Activated CD4-positive, alpha-beta T cell treated with anti-CD3 and anti-CD28 coated beads for 36 hours (primary cell): ENCODE data around the gene PSD2. TPM values are rescaled to one million over a fixed set of nuclear protein-coding genes. Genes with fewer than 3 reads are reported as not detected.

Experiments
- ATAC-seq: fragments of 200-7000 bp; cut with Tn5 transposase; one replicate; pipeline ENCODE4 v1.10.0; 2021; ENCODE audit warnings: mild to moderate bottlenecking, moderate library complexity
- CTCF ChIA-PET: fragments of 350-600 bp; sonication (Branson Sonifier 250); formaldehyde crosslinking; loops from one replicate; lab custom pipeline; 2021; ENCODE audit warnings: antibody characterized with exemption; lab: Charles Lee
- POLR2A ChIA-PET: fragments of 350-600 bp; sonication (Branson Sonifier 250); formaldehyde crosslinking; loops from one replicate; lab custom pipeline; 2021; ENCODE audit warnings: antibody characterized with exemption, inconsistent platforms; lab: Charles Lee
- DNase-seq: peaks from one replicate; pipeline ENCODE4 v3.0.0-alpha.2; 2020
- H3K27ac Mint-ChIP-seq: one replicate; pipeline ENCODE4 v1.8.0; 2021; ENCODE audit warnings: mixed read lengths
- H3K27me3 Mint-ChIP-seq: one replicate; pipeline ENCODE4 v1.8.0; 2021; ENCODE audit warnings: mixed read lengths
- H3K36me3 Mint-ChIP-seq: one replicate; pipeline ENCODE4 v1.8.0; 2021; ENCODE audit warnings: low read depth, mixed read lengths
- H3K4me1 Mint-ChIP-seq: one replicate; pipeline ENCODE4 v1.8.0; 2021; ENCODE audit warnings: mixed read lengths
- H3K4me3 Mint-ChIP-seq: one replicate; pipeline ENCODE4 v1.8.0; 2021; ENCODE audit warnings: mild to moderate bottlenecking, moderate library complexity, mixed read lengths
- H3K9me3 Mint-ChIP-seq: one replicate; pipeline ENCODE4 v1.8.0; 2021; ENCODE audit warnings: low read depth, mixed read lengths
- intact Hi-C, 2 experiments: fragments of 100-400 bp; cut with DNase I in 1 of 2; cut with micrococcal nuclease in 1 of 2; formaldehyde crosslinking; loops; one replicate each; pipeline versions ENCODE4 v1.14.2 to v1.15.1; 2022 to 2024; cut with DNase I, micrococcal nuclease
- total RNA-seq, 2 experiments: library from RNA; stranded (reverse); gene quantifications; one replicate each; pipeline ENCODE4 v1.2.3, GENCODE V29; 2021

The PSD2 gene
- total RNA-seq: not detected

DNA sequence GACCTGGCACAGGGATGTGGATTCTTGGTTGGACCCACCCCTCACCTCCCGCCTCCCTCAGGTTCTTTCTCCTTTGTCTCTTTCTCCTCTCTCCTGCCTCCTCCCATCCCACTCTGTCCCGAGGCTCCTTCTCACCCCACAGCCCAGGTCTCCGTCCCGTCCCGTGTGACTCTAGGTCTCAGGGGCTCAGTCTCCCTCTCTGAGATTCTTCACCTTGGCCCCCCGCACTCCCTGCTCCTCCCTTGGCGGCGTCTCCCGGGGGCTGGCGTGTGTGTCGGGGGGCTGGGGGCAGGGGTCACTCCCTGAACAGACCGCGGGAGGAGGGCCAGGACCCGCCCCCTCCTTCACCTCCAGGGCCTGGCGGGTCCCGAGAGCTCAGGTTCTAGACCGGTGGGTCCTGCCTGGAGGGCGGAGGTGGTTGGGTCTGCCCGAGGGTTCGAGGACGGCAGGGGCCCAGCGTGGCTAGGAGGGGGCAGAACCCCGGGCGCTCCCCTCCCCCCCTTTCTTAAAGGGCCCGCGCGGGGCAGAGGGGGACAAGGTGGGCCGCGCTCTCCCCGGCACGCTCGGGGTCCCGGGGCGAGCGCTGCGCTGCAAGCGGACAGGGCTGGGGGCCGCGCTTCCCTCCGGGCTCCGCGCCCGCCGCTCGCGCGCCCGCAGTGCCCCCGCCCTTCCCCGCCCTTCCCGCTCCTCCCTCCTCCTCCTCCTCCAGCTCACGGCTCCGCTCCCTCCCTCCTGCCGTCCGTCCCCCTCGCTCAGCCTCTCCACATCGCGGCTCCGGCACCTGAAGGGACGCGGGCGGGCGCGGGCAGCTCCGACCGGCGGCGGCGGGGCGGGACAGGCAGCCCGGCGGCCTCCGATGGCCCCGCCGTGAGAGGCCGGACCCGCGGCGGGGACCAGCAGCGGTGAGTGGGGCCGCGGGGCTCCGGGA lies at the start of gene PSD2:
TSS of gene PSD2 (plus strand) at position 735 of the 928 bp plus-strand sequence. CDS start 13,633 bp downstream, outside the sequence.
- H3K27me3 Mint-ChIP-seq: peaks cover 52% of the 10 kb centered on the region
- CTCF ChIA-PET: interaction anchor here (1.0 to 1.3 kb wide), 2 partner anchors 20 to 174 kb away, joined by 4 to 6 read pairs; no protein-coding TSS in a partner anchor
- no peaks in the 10 kb centered on the region for H3K9me3 Mint-ChIP-seq
- H3K4me3 Mint-ChIP-seq: no peak within 1 kb of the TSS
- POLR2A ChIA-PET: no interaction called here
- DNase-seq: peak; percentile 44
- ATAC-seq: peak; percentile 56
- H3K27ac Mint-ChIP-seq: no peak within 1 kb of the TSS
- H3K36me3 Mint-ChIP-seq: no peaks in the 10 kb centered on the region
- peaks cover 2% of the 10 kb centered on the region for H3K4me1 Mint-ChIP-seq
- intact Hi-C loops: loop anchor here in 1 of 2 experiments (2.0 kb wide), 1 partner anchor 53 kb away; no protein-coding TSS in a partner anchor

GRCh38 chr5:139746691-139747582 lies 48.7 kb upstream of the PSD2 start:
- peak overlapping the region; percentile 60 for H3K4me3 Mint-ChIP-seq
- peak overlapping the region; percentile 68 for H3K27ac Mint-ChIP-seq
- H3K4me1 Mint-ChIP-seq: peaks cover 29% of the 10 kb centered on the region
- no peaks in the 10 kb centered on the region for H3K36me3 Mint-ChIP-seq
- ChIA-PET CTCF (interaction anchor here (0.6 to 1.9 kb wide), 8 partner anchors 17 to 222 kb away, joined by 3 to 11 read pairs (median 4); no protein-coding TSS in a partner anchor), POLR2A (no interaction called here)
- peaks cover 16% of the 10 kb centered on the region for H3K27me3 Mint-ChIP-seq
- DNase-seq (peak; percentile 87), ATAC-seq (peak; percentile 70)
- no peaks in the 10 kb centered on the region for H3K9me3 Mint-ChIP-seq
- intact Hi-C loops: loop anchor here (1.0 to 5.0 kb wide), 9 partner anchors 18 to 475 kb away; partner anchors contain the start of gene UBE2D2 (in 1 of the 2)

- POLR2A ChIA-PET: no interaction called here
- peak; percentile 76 for DNase-seq
- no peaks in the 10 kb centered on the region for H3K9me3 Mint-ChIP-seq
Observed at GRCh38 chr5:139747583-139748504, 47.8 kb upstream of the PSD2 start.

GRCh38 chr5:139748505-139748826 lies 47.1 kb upstream of the PSD2 start:
- Mint-ChIP-seq H3K4me1 (peaks cover 36% of the 10 kb centered on the region), H3K27me3 (peaks cover 16% of the 10 kb centered on the region), H3K4me3 (peak overlapping the region; percentile 60), H3K36me3 (no peaks in the 10 kb centered on the region), H3K27ac (peak overlapping the region; percentile 14), H3K9me3 (no peaks in the 10 kb centered on the region)
- ATAC-seq (no peak), DNase-seq (no peak)
- POLR2A ChIA-PET: no interaction called here
- CTCF ChIA-PET: interaction anchor here (0.6 to 1.9 kb wide), 6 partner anchors 13 to 221 kb away, joined by 3 to 11 read pairs (median 4); no protein-coding TSS in a partner anchor
- intact Hi-C loops: loop anchor here (5.0 kb wide), 5 partner anchors 111 to 476 kb away; no protein-coding TSS in a partner anchor

More at GRCh38 chr5:139747583-139748504, 47.8 kb upstream of the PSD2 start:
- Mint-ChIP-seq H3K36me3 (no peaks in the 10 kb centered on the region), H3K27me3 (peaks cover 16% of the 10 kb centered on the region), H3K4me3 (peak overlapping the region; percentile 60), H3K27ac (peak overlapping the region; percentile 68), H3K4me1 (peaks cover 34% of the 10 kb centered on the region)
- CTCF ChIA-PET: interaction anchor here (0.6 to 1.9 kb wide), 8 partner anchors 14 to 221 kb away, joined by 3 to 11 read pairs (median 4); no protein-coding TSS in a partner anchor
- ATAC-seq: peak; percentile 20
- intact Hi-C loops: loop anchor here (1.0 to 5.0 kb wide), 9 partner anchors 17 to 476 kb away; partner anchors contain the start of gene UBE2D2 (in 1 of the 2)

- Mint-ChIP-seq H3K36me3 (no peaks in the 10 kb centered on the region), H3K4me3 (no peak overlapping the region), H3K9me3 (no peaks in the 10 kb centered on the region), H3K27me3 (peaks cover 16% of the 10 kb centered on the region), H3K4me1 (peaks cover 36% of the 10 kb centered on the region), H3K27ac (no peak overlapping the region)
- ChIA-PET CTCF (interaction anchor here (0.6 to 1.2 kb wide), 4 partner anchors 13 to 58 kb away, joined by 3 to 6 read pairs (median 3); no protein-coding TSS in a partner anchor), POLR2A (interaction anchor here (0.6 kb wide), 1 partner anchor 228 kb away, joined by 3 read pairs; no protein-coding TSS in a partner anchor)
- intact Hi-C loops: loop anchor here (5.0 kb wide), 5 partner anchors 112 to 477 kb away; no protein-coding TSS in a partner anchor
- peak; percentile 33 for DNase-seq
- ATAC-seq: no peak
Observed at GRCh38 chr5:139749242-139749641, 46.4 kb upstream of the PSD2 start.

DNA sequence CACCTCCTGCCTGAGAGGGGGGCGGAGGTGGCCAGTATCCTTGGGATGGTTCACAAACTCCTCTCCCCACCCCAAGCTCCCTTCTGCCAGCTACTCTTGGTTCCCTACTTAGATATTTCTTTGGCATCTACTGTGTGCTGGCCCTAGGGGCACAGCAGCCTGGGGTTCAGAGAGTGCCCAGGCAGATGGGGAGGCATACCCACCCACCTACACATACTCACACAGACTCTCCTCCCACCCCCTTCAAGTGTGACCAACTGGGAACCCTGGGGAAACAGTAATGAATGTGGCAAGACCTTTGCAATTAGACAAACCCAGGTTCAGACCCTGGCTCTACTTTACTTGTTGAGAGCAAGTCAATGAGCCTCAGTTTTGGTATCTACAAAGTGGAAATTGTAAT lies 44.4 kb upstream of the PSD2 start:
- Mint-ChIP-seq H3K4me3 (no peak overlapping the region), H3K9me3 (no peaks in the 10 kb centered on the region), H3K27ac (no peak overlapping the region), H3K27me3 (peaks cover 26% of the 10 kb centered on the region), H3K4me1 (peaks cover 31% of the 10 kb centered on the region), H3K36me3 (no peaks in the 10 kb centered on the region)
- DNase-seq (no peak), ATAC-seq (no peak)
- CTCF ChIA-PET: interaction anchor here (0.6 to 1.2 kb wide), 4 partner anchors 14 to 58 kb away, joined by 3 to 5 read pairs (median 3); no protein-coding TSS in a partner anchor
- intact Hi-C loops: no loop called here
- POLR2A ChIA-PET: no interaction called here

- peaks cover 30% of the 10 kb centered on the region for H3K27me3 Mint-ChIP-seq
- ATAC-seq: peak; percentile 57
- H3K4me3 Mint-ChIP-seq: no peak overlapping the region
- H3K9me3 Mint-ChIP-seq: no peaks in the 10 kb centered on the region
- no peaks in the 10 kb centered on the region for H3K36me3 Mint-ChIP-seq
- H3K4me1 Mint-ChIP-seq: peaks cover 24% of the 10 kb centered on the region
- POLR2A ChIA-PET: interaction anchor here (0.5 kb wide), 1 partner anchor 417 kb away, joined by 3 read pairs; no protein-coding TSS in a partner anchor
- no peak overlapping the region for H3K27ac Mint-ChIP-seq
- CTCF ChIA-PET: interaction anchor here (0.5 to 2.7 kb wide), 5 partner anchors 13 to 119 kb away, joined by 3 to 16 read pairs (median 7); no protein-coding TSS in a partner anchor
- DNase-seq: peak; percentile 42
- intact Hi-C loops: no loop called here
Observed at GRCh38 chr5:139752506-139753473, 42.8 kb upstream of the PSD2 start.

GRCh38 chr5:139755892-139756671 lies 39.5 kb upstream of the PSD2 start:
- ChIA-PET POLR2A (interaction anchor here (1.1 kb wide), 1 partner anchor 9 kb away, joined by 4 read pairs; no protein-coding TSS in a partner anchor), CTCF (interaction anchor here (0.6 kb wide), 1 partner anchor 80 kb away, joined by 7 read pairs; no protein-coding TSS in a partner anchor)
- H3K9me3 Mint-ChIP-seq: no peaks in the 10 kb centered on the region
- peaks cover 31% of the 10 kb centered on the region for H3K27me3 Mint-ChIP-seq
- H3K4me1 Mint-ChIP-seq: peaks cover 13% of the 10 kb centered on the region
- no peaks in the 10 kb centered on the region for H3K36me3 Mint-ChIP-seq
- H3K4me3 Mint-ChIP-seq: no peak overlapping the region
- peak; percentile 33 for DNase-seq
- intact Hi-C loops: no loop called here
- ATAC-seq: no peak
- no peak overlapping the region for H3K27ac Mint-ChIP-seq
